K562 (cell line): ENCODE results near the gene ZNF124. TPM values are rescaled to one million over a fixed set of nuclear protein-coding genes. Genes with fewer than 3 reads are reported as not detected.

ENCODE experiments used
- ARID4B ChIP-seq: sonication (generic); formaldehyde crosslinking; IDR thresholded peaks from 2 replicates; pipeline ENCODE4 v1.8.0; 2022; ENCODE audit warnings: mild to moderate bottlenecking, missing genetic modification reagents
- BRD4 ChIP-seq: fragments of 200-600 bp; sonication (generic); IDR thresholded peaks from 2 replicates; pipeline ENCODE4 v1.6.1; 2017; ENCODE audit warnings: inconsistent platforms
- FOSL1 ChIP-seq: fragments of 200-800 bp; sonication (Bioruptor generic); conservative IDR thresholded peaks from 2 replicates; pipeline ENCODE4 v1.6.1; 2016; ENCODE audit warnings: missing genetic modification characterization, missing compliant biosample characterization
- KDM5B ChIP-seq: fragments of 200-600 bp; sonication (generic); IDR thresholded peaks from 2 replicates; pipeline ENCODE4 v1.6.1; 2012; ENCODE audit warnings: low read depth, mild to moderate bottlenecking, moderate library complexity, low read length, control low read depth, inconsistent platforms; ENCODE audit not compliant: insufficient replicate concordance
- MBD1 ChIP-seq: fragments of 250-450 bp; sonication (Bioruptor Pico); IDR thresholded peaks from 2 replicates; pipeline ENCODE4 v1.8.0; 2022; ENCODE audit warnings: inconsistent platforms
- RHOXF2B ChIP-seq: fragments of 250-450 bp; sonication (Bioruptor Pico); conservative IDR thresholded peaks from 2 replicates; pipeline ENCODE4 v1.5.1; 2021
- SMARCE1 ChIP-seq: fragments of 450-650 bp; IDR thresholded peaks from 2 replicates; pipeline ENCODE4 v1.7.1; 2016; ENCODE audit warnings: mild to moderate bottlenecking
- U2AF1 ChIP-seq: fragments of 200-400 bp; formaldehyde crosslinking; optimal IDR thresholded peaks from 2 replicates; pipeline ENCODE3; 2017; ENCODE audit warnings: mild to moderate bottlenecking, low read depth, low read length, moderate library complexity
- ZBTB7A ChIP-seq: IDR thresholded peaks from 2 replicates; pipeline ENCODE4 v1.6.1; 2011; ENCODE audit warnings: low read depth, mild to moderate bottlenecking, low read length, moderate library complexity, borderline replicate concordance; ENCODE audit not compliant: control insufficient read depth
- ZFX ChIP-seq: sonication (generic); formaldehyde crosslinking; IDR thresholded peaks from 2 replicates; pipeline ENCODE4 v1.8.0; 2022; ENCODE audit warnings: mild to moderate bottlenecking, missing genetic modification reagents, moderate library complexity
- ZMIZ1 ChIP-seq, 2 experiments: fragments of 150-350 bp in 1 of 2; IDR thresholded peaks; 2 replicates each; pipeline ENCODE4 v1.6.1; 2012 to 2016; ENCODE audit warnings: low read depth in 2 of 2, low read length in 2 of 2, mild to moderate bottlenecking in 1 of 2, moderate library complexity in 1 of 2
- ZNF253 ChIP-seq: fragments of 250-450 bp; sonication (Bioruptor Pico); conservative IDR thresholded peaks from 2 replicates; pipeline ENCODE4 v1.6.1; 2021; ENCODE audit warnings: mild to moderate bottlenecking
- ZNF277 ChIP-seq: fragments of 250-450 bp; sonication (Bioruptor Pico); IDR thresholded peaks from 2 replicates; pipeline ENCODE4 v1.8.0; 2022; ENCODE audit warnings: inconsistent platforms, mild to moderate bottlenecking, moderate library complexity, borderline replicate concordance
- ZNF75A ChIP-seq: fragments of 450-650 bp; formaldehyde crosslinking; IDR thresholded peaks from 2 replicates; pipeline ENCODE4 v1.4.0; 2020; ENCODE audit warnings: mild to moderate bottlenecking
- ZNF76 ChIP-seq: fragments of 250-450 bp; sonication (Bioruptor Pico); IDR thresholded peaks from 2 replicates; pipeline ENCODE4 v1.4.0; 2020; ENCODE audit warnings: mild to moderate bottlenecking, moderate library complexity, borderline replicate concordance
- polyA plus RNA-seq, 8 experiments: library from polyadenylated mRNA; depleted of rRNA in 4 of 8; stranded (reverse) in 5 of 8; unstranded in 3 of 8; fragments of >200 nt; fragmentation: Nextera tagmentation in 2 of 8; fragmentation: Illumina TruSeq in 1 of 8; extraction: Ambion mirVana in 2 of 8; extraction: Trizol in 1 of 8; gene quantifications; 2 replicates each; pipeline versions ENCODE4 v1.2.1 to v1.2.3, GENCODE V29; 2011 to 2014; ENCODE audit warnings: inconsistent platforms in 1 of 8, missing spikeins in 1 of 8
- total RNA-seq, 7 experiments: library from RNA; depleted of rRNA in 6 of 7; stranded (reverse); fragments of >200 nt in 6 of 7; fragmentation: Illumina TruSeq in 2 of 7; extraction: Trizol in 2 of 7; gene quantifications; 2 replicates each; pipeline versions ENCODE4 v1.2.1 to v1.2.3, GENCODE V29; 2011 to 2021; ENCODE audit warnings: low replicate concordance in 1 of 7

The ZNF124 gene
- total and polyA plus RNA-seq, 9 of the 15 experiments (the other 6 are each of a cell fraction or from before 2014, with no cell fraction given), result 7.6 to 71.5 (median 20.2) TPM

- TF ChIP-seq ZNF277 (CRISPR knock-in tag), result no peak
- TF ChIP-seq ZBTB7A, result peak; percentile 83; the same call in 1 of the 2 replicates
- TF ChIP-seq MBD1 (CRISPR knock-in tag), result no peak
- no peak for TF ChIP-seq U2AF1
- TF ChIP-seq ZNF253 (CRISPR knock-in tag), result no peak
- no peak for TF ChIP-seq ZNF75A (CRISPR knock-in tag)
- TF ChIP-seq ZMIZ1 (IDR thresholded peaks at IDR 0.05; ENCODE audit: low read depth in 2 of 2, low read length in 2 of 2), result no peak
- peak; percentile 95 for TF ChIP-seq KDM5B
- TF ChIP-seq ZFX (CRISPR knock-in tag), result peak; percentile 97
- no peak; the same call in 1 of the 2 replicates for TF ChIP-seq BRD4
- TF ChIP-seq ZNF76 (CRISPR knock-in tag), result no peak
- TF ChIP-seq ARID4B (CRISPR knock-in tag), result peak; percentile 93
- no peak for TF ChIP-seq FOSL1
- TF ChIP-seq RHOXF2B (CRISPR knock-in tag), result no peak; the same call in 1 of the 2 replicates
- TF ChIP-seq SMARCE1, result no peak
Observed at GRCh38 chr1:247210376-247211117, 38.7 kb upstream of the ZNF124 start (continued).
